ENCODE measurements around the gene CHST6.
A peak's percentile ranks its signal among the peaks of the same experiment; 100 is the strongest.
"Not testable (repeated sequence)": the region's sequence is repeated elsewhere in the genome, so short reads cannot be mapped to it uniquely, and the experiment has no call there.

Gene CHST6

DNA sequence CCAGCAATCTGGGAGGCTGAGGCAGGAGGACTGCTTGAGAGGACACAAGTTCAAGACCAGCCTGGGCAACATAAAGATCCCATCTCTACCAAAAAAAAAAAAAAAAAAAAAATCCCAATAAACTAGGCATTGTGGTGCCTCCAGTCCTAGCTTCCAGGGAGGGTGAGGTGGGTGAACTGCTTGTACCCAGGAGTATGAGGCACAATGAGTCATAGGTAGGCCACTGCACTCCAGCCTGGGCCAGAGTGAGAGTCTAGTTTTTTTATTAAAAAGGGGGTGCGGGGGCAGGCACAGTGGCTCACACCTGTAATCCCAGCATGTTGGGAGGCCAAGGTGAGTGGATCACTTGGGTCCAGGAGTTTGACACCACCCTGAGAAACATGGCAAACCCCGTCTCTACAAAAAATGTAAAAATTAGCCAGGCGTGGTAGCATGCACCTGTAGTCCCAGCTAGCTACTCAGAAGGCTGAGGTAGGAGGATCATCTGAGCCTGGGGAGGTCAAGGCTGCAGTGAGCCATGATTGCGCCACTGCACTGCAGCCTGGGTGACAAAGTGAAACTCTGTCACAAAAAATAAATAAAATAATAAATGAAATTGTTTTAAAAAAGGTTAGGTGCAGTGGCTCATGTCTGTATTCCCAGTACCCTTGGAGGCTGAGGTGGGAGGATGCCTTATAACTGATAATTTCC, 7.8 kb upstream of the CHST6 start:
- TF ChIP-seq, protein P1, sequence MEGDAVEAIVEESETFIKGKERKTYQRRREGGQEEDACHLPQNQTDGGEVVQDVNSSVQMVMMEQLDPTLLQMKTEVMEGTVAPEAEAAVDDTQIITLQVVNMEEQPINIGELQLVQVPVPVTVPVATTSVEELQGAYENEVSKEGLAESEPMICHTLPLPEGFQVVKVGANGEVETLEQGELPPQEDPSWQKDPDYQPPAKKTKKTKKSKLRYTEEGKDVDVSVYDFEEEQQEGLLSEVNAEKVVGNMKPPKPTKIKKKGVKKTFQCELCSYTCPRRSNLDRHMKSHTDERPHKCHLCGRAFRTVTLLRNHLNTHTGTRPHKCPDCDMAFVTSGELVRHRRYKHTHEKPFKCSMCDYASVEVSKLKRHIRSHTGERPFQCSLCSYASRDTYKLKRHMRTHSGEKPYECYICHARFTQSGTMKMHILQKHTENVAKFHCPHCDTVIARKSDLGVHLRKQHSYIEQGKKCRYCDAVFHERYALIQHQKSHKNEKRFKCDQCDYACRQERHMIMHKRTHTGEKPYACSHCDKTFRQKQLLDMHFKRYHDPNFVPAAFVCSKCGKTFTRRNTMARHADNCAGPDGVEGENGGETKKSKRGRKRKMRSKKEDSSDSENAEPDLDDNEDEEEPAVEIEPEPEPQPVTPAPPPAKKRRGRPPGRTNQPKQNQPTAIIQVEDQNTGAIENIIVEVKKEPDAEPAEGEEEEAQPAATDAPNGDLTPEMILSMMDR (IDR thresholded peaks at IDR 0.05; ENCODE audit: low read depth, low read length, missing control alignments) = no peak
- DNase-seq (ENCODE audit: low read depth) = no peak

DNA sequence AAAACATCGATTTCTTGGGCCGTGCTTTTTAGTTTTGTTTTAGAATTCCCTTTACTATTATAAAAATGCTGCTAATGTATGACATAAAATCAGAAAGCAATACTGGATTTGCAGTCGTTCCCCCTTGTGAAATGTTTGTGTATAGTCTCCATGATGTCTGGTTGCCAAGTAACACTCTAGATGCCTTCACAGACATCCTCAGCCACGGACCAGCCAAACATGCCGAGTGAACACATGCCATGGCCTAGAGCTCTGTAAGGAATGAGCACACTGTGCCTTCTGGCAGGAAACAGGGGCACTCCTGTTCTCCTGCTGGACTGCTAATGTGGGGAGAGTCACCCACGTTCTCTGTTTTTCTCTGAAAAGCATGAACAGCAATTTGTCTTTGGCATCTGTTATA, 6.6 kb upstream of the CHST6 start:
- DNase-seq (ENCODE audit: low read depth); H3K4me3 ChIP-seq (ENCODE audit: low read depth, low read length): not testable (repeated sequence)

More for the DNA sequence above, 7.8 kb upstream of the CHST6 start:
- H3K4me3 ChIP-seq (ENCODE audit: low read depth, low read length) = no peak overlapping the region

DNA sequence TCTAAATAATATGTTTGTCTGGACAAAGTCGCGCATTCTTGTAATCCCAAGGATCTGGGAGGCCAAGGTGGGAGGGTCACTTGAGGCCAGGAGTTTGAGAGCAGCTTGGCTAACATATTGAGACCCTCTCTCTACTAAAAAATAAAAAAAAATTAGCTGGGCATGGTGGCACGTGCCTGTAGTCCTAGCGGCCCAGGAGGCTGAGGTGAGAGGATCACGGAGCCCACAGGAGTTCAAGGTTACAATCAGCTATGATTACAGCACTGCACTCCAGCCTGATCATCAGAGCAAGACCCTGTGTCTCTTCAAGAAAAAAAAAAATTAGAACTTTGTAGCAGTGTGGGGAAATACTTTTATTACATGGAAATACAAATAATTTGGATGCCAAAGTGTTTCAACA, 6.1 kb upstream of the CHST6 start:
- no peak for DNase-seq (ENCODE audit: low read depth)

DNA sequence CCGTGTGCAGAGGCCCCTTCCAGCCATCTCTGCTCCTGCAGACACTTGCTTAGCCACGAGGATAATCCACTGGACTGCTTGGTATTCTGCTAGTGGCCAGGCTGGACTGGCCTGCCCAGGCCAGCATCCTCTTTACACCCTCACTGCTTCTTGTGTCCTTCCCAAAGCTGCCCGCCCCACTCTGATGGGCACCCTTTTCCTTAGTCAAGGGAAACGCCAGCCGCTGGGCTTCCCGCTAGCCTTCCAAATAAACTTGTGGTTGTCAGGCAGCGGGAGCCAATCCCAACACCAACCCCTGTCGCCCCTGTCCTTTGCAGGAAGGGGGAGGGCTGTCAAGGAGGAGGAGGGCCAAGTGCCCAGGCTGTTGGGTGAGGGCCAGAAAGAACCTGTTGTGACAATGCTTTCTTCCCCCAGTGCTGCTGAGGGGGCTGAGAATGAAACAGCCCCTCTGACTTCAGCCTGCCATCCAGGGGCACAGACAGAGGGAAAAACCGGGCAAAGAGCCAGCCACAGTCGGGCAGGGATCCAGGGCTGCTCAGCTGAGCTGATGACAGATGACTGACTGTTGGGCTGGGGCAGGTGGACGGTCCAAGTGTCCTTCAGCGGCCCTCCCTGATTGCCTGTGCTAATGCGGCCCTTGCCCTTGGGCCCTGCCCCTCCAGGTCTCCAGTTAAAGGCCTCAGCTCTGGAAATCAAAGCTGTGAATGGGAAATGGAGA, 3.5 kb upstream of the CHST6 start:
- DNase-seq (ENCODE audit: low read depth); H3K4me3 ChIP-seq (ENCODE audit: low read depth, low read length): not testable (repeated sequence)

More for the DNA sequence above, 6.1 kb upstream of the CHST6 start:
- no peak overlapping the region for H3K4me3 ChIP-seq (ENCODE audit: low read depth, low read length)
- TF ChIP-seq, protein P1 (IDR thresholded peaks at IDR 0.05; ENCODE audit: low read depth, low read length, missing control alignments) = no peak

DNA sequence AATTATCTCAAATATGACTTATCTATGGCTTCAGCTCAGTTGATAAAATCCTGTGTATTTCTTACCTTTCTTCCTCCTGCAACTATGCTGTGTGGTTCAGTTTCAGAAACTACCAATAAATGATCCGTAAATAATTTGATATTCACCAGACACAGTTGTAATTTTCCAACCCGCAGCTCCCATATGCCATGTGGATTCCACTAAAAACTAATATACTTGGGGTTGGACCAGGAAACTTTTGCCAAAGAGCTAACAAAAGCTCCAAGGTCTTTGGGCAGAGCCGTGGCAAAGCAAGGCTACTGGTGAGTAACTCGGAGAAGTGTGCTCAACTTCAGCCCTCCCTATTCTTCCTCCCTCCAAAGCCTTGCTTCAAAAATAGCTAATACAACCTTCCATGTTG, 2.3 kb upstream of the CHST6 start:
- DNase-seq (ENCODE audit: low read depth) = no peak
- TF ChIP-seq, protein P1 (IDR thresholded peaks at IDR 0.05; ENCODE audit: low read depth, low read length, missing control alignments) = no peak
- H3K4me3 ChIP-seq (ENCODE audit: low read depth, low read length) = no peak overlapping the region

DNA sequence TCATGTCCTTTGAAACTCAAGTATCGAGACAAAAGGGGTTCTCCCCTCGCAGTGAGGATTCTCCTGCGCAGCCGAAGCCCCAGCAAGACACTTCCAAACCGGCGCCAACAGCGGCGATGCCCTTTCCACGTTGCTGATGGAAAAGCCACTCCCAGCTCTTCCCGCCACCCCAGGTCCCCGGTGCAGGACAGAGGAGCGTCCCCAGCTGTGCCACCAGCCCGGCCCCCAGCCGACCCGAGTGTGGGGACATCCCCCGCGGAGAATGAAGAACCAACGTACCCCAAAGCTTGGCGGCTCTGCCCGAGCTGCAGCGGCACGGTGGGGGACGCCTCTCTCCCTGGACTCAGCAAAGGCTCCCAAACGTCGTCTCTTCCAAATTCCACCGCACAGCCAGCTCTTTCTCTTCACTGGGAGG, 573 bp downstream of the CHST6 start:
- DNase-seq (ENCODE audit: low read depth) = no peak
- TF ChIP-seq, protein P1 (IDR thresholded peaks at IDR 0.05; ENCODE audit: low read depth, low read length, missing control alignments) = no peak
- H3K4me3 ChIP-seq (ENCODE audit: low read depth, low read length) = peak overlapping the region; percentile 45

DNA sequence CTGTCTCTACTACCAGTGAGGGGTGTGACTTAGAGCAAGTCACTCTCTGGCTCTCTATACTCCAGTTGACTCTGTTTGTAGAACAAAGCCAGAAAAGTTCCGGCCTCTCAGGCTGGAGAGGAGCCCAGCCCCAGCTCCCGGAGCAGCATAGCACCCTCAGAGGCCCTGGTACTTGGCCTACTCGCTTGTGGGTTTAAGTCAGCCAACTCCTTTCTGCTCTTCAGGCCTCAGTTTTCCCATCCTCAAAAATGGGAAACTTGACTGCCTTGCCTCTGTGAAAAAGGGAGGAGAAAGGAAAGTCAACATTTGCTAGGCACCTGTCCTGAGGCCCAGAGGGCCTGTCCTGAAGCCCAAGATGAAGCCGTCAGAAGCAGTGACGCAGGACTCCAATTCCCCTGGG, 1.1 kb downstream of the CHST6 start:
- no peak for DNase-seq (ENCODE audit: low read depth)
- TF ChIP-seq, protein P1 (IDR thresholded peaks at IDR 0.05; ENCODE audit: low read depth, low read length, missing control alignments) = no peak
- H3K4me3 ChIP-seq (ENCODE audit: low read depth, low read length) = no peak overlapping the region

DNA sequence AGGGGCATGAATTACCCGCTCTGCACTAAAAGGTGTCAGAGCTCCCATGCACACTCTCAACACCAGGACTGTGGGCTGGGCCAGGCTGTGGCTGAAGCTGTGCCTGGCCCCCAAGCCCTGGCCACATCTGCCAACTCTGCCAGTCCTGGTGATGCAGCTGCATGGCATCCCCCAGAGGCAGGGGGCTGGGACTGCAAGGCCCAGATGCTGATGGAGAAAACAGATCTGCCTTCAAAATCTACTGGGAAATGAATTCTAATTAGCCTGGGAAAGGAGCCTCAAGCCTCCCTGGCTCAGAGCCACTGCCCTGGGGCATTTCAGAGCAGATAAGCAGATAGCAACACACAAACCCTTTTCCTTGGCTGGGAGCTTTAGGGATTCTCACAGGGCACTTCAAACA, 3.4 kb downstream of the CHST6 start:
- TF ChIP-seq, protein P1 (IDR thresholded peaks at IDR 0.05; ENCODE audit: low read depth, low read length, missing control alignments) = peak; percentile 51
- no peak for DNase-seq (ENCODE audit: low read depth)
- no peak overlapping the region for H3K4me3 ChIP-seq (ENCODE audit: low read depth, low read length)

Measured in GM12864 (cell line).